GM12872 (cell line): Measurements from ENCODE around the gene LRCH3.

Source experiments
- CTCF ChIP-seq: IDR thresholded peaks from 3 replicates; pipeline ENCODE4 v1.5.1; 2011; ENCODE audit warnings: low read depth, mild to moderate bottlenecking, low read length, moderate library complexity; ENCODE audit not compliant: insufficient read depth

Gene LRCH3

GRCh38 chr3:197890693-197891092, 99.6 kb downstream of the LRCH3 start:
- no peak for TF ChIP-seq CTCF

GRCh38 chr3:197892162-197892561, 101.1 kb downstream of the LRCH3 start:
- TF ChIP-seq CTCF: no peak

GRCh38 chr3:197896421-197896820, 105.4 kb downstream of the LRCH3 start:
- TF ChIP-seq CTCF: no peak

- TF ChIP-seq CTCF: no peak
Observed at GRCh38 chr3:197899833-197900478, 108.9 kb downstream of the LRCH3 start.

GRCh38 chr3:197901626-197902025, 110.6 kb downstream of the LRCH3 start:
- no peak for TF ChIP-seq CTCF

- peak; percentile 95 for TF ChIP-seq CTCF
Observed at GRCh38 chr3:197906023-197906849, 115.2 kb downstream of the LRCH3 start.

GRCh38 chr3:197906850-197907187, 115.8 kb downstream of the LRCH3 start:
- TF ChIP-seq CTCF: no peak
